Central memory CD8-positive, alpha-beta T cell (primary cell): ENCODE measurements around the gene BPIFB2.

Experiments
- ATAC-seq: fragments of 150-1000 bp; cut with Tn5 transposase; replicated peaks from 2 replicates; pipeline ENCODE4 v1.10.0; 2022; ENCODE audit warnings: mild to moderate bottlenecking, moderate FRiP score, moderate number of reproducible peaks; ENCODE audit not compliant: poor library complexity, severe bottlenecking; ENCODE audit errors: extremely low read depth
- DNase-seq, 2 donors: peaks; one replicate each; pipeline ENCODE4 v3.0.0; 2021; ENCODE audit warnings: low spot score in 2 of 2
- H3K27ac Mint-ChIP-seq: one replicate; pipeline ENCODE4 v1.8.0; 2022; ENCODE audit warnings: low read depth, mild to moderate bottlenecking, moderate library complexity, mixed read lengths
- H3K27me3 Mint-ChIP-seq: one replicate; pipeline ENCODE4 v1.8.0; 2022; ENCODE audit warnings: mixed read lengths
- H3K36me3 Mint-ChIP-seq: one replicate; pipeline ENCODE4 v1.8.0; 2022; ENCODE audit warnings: mild to moderate bottlenecking, moderate library complexity, mixed read lengths; ENCODE audit not compliant: insufficient read depth
- H3K4me1 Mint-ChIP-seq: one replicate; pipeline ENCODE4 v1.8.0; 2022; ENCODE audit warnings: mixed read lengths
- H3K4me3 Mint-ChIP-seq: one replicate; pipeline ENCODE4 v1.8.0; 2022; ENCODE audit warnings: mild to moderate bottlenecking, moderate library complexity, mixed read lengths
- H3K9me3 Mint-ChIP-seq: one replicate; pipeline ENCODE4 v1.8.0; 2022; ENCODE audit warnings: mixed read lengths

BPIFB2 gene

GRCh38 chr20:32993496-32994050, 13.9 kb upstream of the BPIFB2 start:
- ATAC-seq (no peak), DNase-seq (no peak)
- Mint-ChIP-seq H3K27me3 (no peaks in the 10 kb centered on the region), H3K9me3 (peaks cover 5% of the 10 kb centered on the region), H3K27ac (no peak overlapping the region), H3K36me3 (no peaks in the 10 kb centered on the region), H3K4me1 (peaks cover 9% of the 10 kb centered on the region), H3K4me3 (no peak overlapping the region)

GRCh38 chr20:32995802-32996201, 11.7 kb upstream of the BPIFB2 start:
- ATAC-seq (no peak), DNase-seq (no peak)
- Mint-ChIP-seq H3K36me3 (no peaks in the 10 kb centered on the region), H3K9me3 (peaks cover 5% of the 10 kb centered on the region), H3K4me3 (no peak overlapping the region), H3K4me1 (peaks cover 9% of the 10 kb centered on the region), H3K27me3 (no peaks in the 10 kb centered on the region), H3K27ac (no peak overlapping the region)

- Mint-ChIP-seq H3K9me3 (peaks cover 5% of the 10 kb centered on the region), H3K36me3 (no peaks in the 10 kb centered on the region), H3K4me1 (peaks cover 4% of the 10 kb centered on the region), H3K4me3 (no peak overlapping the region), H3K27ac (no peak overlapping the region), H3K27me3 (no peaks in the 10 kb centered on the region)
- no peak for DNase-seq
- ATAC-seq, result no peak
These were observed 10.1 kb upstream of the BPIFB2 start for GRCh38 chr20:32997431-32997830.

GRCh38 chr20:32999603-33000250, 7.8 kb upstream of the BPIFB2 start:
- H3K27ac Mint-ChIP-seq, result no peak overlapping the region
- H3K9me3 Mint-ChIP-seq, result peaks cover 4% of the 10 kb centered on the region
- ATAC-seq (no peak), DNase-seq (no peak)
- H3K27me3 Mint-ChIP-seq, result no peaks in the 10 kb centered on the region
- peaks cover 4% of the 10 kb centered on the region for H3K4me1 Mint-ChIP-seq
- no peak overlapping the region for H3K4me3 Mint-ChIP-seq
- no peaks in the 10 kb centered on the region for H3K36me3 Mint-ChIP-seq

- no peak overlapping the region for H3K4me3 Mint-ChIP-seq
- no peaks in the 10 kb centered on the region for H3K36me3 Mint-ChIP-seq
- H3K9me3 Mint-ChIP-seq, result peaks cover 6% of the 10 kb centered on the region
- DNase-seq, result no peak
- no peak overlapping the region for H3K27ac Mint-ChIP-seq
- H3K27me3 Mint-ChIP-seq, result no peaks in the 10 kb centered on the region
- peaks cover 9% of the 10 kb centered on the region for H3K4me1 Mint-ChIP-seq
- ATAC-seq, result no peak
These were observed 6.6 kb upstream of the BPIFB2 start for GRCh38 chr20:33000802-33001466.

GRCh38 chr20:33002087-33002808, 5.3 kb upstream of the BPIFB2 start:
- no peak for ATAC-seq
- H3K4me1 Mint-ChIP-seq, result peaks cover 9% of the 10 kb centered on the region
- no peaks in the 10 kb centered on the region for H3K36me3 Mint-ChIP-seq
- no peak for DNase-seq
- peak overlapping the region; percentile 5 for H3K27ac Mint-ChIP-seq
- no peak overlapping the region for H3K4me3 Mint-ChIP-seq
- peaks cover 6% of the 10 kb centered on the region for H3K9me3 Mint-ChIP-seq
- H3K27me3 Mint-ChIP-seq, result no peaks in the 10 kb centered on the region

- Mint-ChIP-seq H3K4me3 (no peak within 1 kb of the TSS), H3K4me1 (peaks cover 5% of the 10 kb centered on the region), H3K27ac (no peak within 1 kb of the TSS), H3K9me3 (peaks cover 6% of the 10 kb centered on the region), H3K36me3 (no peaks in the 10 kb centered on the region), H3K27me3 (no peaks in the 10 kb centered on the region)
- DNase-seq (no peak), ATAC-seq (no peak)
These were observed 3.3 kb upstream of the BPIFB2 start, which contains the start of gene SUN5 for GRCh38 chr20:33004141-33004751. Gene SUN5, minus strand, starts transcription at chr20:33004433. Its CDS starts 93 bp downstream, at chr20:33004340.

GRCh38 chr20:33005132-33005566, 2.4 kb upstream of the BPIFB2 start:
- ATAC-seq (no peak), DNase-seq (no peak)
- Mint-ChIP-seq H3K4me1 (peaks cover 5% of the 10 kb centered on the region), H3K36me3 (no peaks in the 10 kb centered on the region), H3K9me3 (peaks cover 6% of the 10 kb centered on the region), H3K4me3 (no peak overlapping the region), H3K27me3 (no peaks in the 10 kb centered on the region), H3K27ac (no peak overlapping the region)

GRCh38 chr20:33005908-33006775, 1.4 kb upstream of the BPIFB2 start:
- Mint-ChIP-seq H3K27ac (no peak overlapping the region), H3K4me1 (peaks cover 5% of the 10 kb centered on the region), H3K4me3 (no peak overlapping the region), H3K36me3 (no peaks in the 10 kb centered on the region), H3K27me3 (no peaks in the 10 kb centered on the region), H3K9me3 (peaks cover 6% of the 10 kb centered on the region)
- ATAC-seq (no peak), DNase-seq (no peak)

GRCh38 chr20:33006776-33007375, 628 bp upstream of the BPIFB2 start:
- peaks cover 5% of the 10 kb centered on the region for H3K4me1 Mint-ChIP-seq
- no peak overlapping the region for H3K27ac Mint-ChIP-seq
- ATAC-seq (no peak), DNase-seq (no peak)
- no peaks in the 10 kb centered on the region for H3K27me3 Mint-ChIP-seq
- no peak overlapping the region for H3K4me3 Mint-ChIP-seq
- H3K9me3 Mint-ChIP-seq, result peaks cover 6% of the 10 kb centered on the region
- H3K36me3 Mint-ChIP-seq, result no peaks in the 10 kb centered on the region

- Mint-ChIP-seq H3K4me3 (no peak overlapping the region), H3K36me3 (no peaks in the 10 kb centered on the region), H3K27ac (no peak overlapping the region), H3K4me1 (peaks cover 5% of the 10 kb centered on the region), H3K27me3 (no peaks in the 10 kb centered on the region), H3K9me3 (peaks cover 6% of the 10 kb centered on the region)
- ATAC-seq (no peak), DNase-seq (no peak)
These were observed 1.1 kb downstream of the BPIFB2 start for GRCh38 chr20:33008336-33009213.
